Fibroblast of peridontal ligament (primary cell): ENCODE data around the gene ADRB1.
A peak's percentile ranks its signal among the peaks of the same experiment; 100 is the strongest.

ENCODE experiments used
- DNase-seq: peaks from one replicate; pipeline ENCODE4 v3.0.0-alpha.2; 2010; ENCODE audit errors: extremely low read depth

The ADRB1 gene

DNA sequence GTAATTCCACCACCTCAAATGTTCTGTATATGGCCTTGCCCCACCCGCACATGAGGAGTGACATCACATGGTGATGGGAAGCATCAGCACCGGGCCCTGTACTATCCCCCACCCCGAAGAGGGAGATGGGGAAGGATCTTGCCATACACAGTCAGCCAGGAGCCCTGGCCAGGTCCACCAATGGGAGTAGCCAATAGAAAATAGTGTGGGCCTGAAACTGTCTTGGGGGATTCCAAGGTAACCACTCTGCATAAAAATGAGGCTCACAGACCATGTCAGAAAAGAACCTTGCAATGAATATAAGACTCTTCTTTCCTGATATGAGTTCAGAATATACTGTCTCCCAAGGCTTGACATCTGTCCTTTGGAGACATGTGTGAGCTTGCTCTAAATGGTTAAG lies 51.1 kb downstream of the ADRB1 start:
- DNase-seq = no peak

DNA sequence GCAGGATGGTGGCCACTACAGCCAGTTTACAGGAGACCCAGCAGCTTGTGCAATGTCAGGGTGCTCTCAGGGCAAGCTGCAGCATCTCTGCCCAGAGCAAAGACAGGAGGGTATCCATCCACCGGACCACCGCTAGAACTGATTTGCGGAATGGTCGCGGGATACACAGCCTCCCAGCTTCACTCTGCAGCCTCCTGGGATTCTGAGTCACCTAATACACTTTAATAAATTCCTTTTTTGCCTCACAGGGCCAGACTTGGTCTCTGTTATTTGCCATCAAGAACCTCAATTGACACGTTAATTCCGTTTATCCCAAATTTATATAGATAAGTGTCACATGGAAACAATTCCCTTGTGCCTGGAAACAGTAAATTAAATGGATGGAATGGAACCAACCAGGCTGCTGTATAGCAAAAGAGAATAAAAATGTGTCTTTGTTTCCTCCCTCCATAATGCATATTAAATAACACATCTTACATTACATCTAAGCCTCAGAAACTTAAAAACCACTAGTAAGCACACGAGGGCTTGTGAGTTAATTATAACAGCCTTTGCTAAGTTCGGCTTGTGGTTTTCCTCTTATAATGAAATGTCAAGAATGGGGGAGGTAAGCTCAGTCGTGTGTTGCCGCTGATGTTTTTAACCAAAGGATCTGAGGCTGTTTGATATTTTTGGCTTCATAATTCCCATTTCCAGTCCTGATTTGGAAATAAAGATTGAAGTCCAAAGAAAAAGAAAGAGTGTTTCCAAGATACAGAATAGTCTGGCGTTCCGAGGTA lies 52.1 kb downstream of the ADRB1 start:
- peak; percentile 9 for DNase-seq
